Natural killer cell (primary cell): ENCODE results near the gene ESYT2. TPM values are rescaled to one million over a fixed set of nuclear protein-coding genes. Genes with fewer than 3 reads are reported as not detected.

Source experiments
- ATAC-seq, 3 donors: fragments of 150-1000 bp in 2 of 3; fragments of 200-7000 bp in 1 of 3; cut with Tn5 transposase; 1 replicate in 1 of 3; 2 replicates in 2 of 3; pipeline ENCODE4 v1.10.0; 2021; ENCODE audit warnings: mild to moderate bottlenecking in 2 of 3, moderate library complexity in 2 of 3
- DNase-seq, 2 donors: peaks; one replicate each; pipeline versions ENCODE4 v3.0.0 to v3.0.0-alpha.2; 2013 to 2021; ENCODE audit warnings: mixed read lengths in 1 of 2
- H3K27ac ChIP-seq: one replicate; pipeline ENCODE4 v1.5.1; 2013; ENCODE audit warnings: mild to moderate bottlenecking, low read length
- H3K27me3 ChIP-seq: one replicate; pipeline ENCODE4 v1.6.1; 2013; ENCODE audit warnings: low read length; ENCODE audit not compliant: control insufficient read depth, insufficient read depth
- H3K36me3 ChIP-seq: one replicate; pipeline ENCODE4 v1.6.1; 2013; ENCODE audit warnings: low read length; ENCODE audit not compliant: control insufficient read depth, insufficient read depth
- H3K4me1 ChIP-seq: one replicate; pipeline ENCODE4 v1.6.1; 2013; ENCODE audit warnings: low read length; ENCODE audit not compliant: control insufficient read depth, insufficient read depth
- H3K4me3 ChIP-seq: one replicate; pipeline ENCODE4 v1.5.1; 2013; ENCODE audit warnings: low read length
- H3K9me3 ChIP-seq: one replicate; pipeline ENCODE4 v1.6.1; 2013; ENCODE audit warnings: low read length; ENCODE audit not compliant: control insufficient read depth, insufficient read depth
- H3K27ac Mint-ChIP-seq, 2 donors: one replicate each; pipeline ENCODE4 v1.8.0; 2022; ENCODE audit warnings: mild to moderate bottlenecking in 2 of 2, mixed read lengths in 2 of 2, moderate library complexity in 1 of 2
- H3K27me3 Mint-ChIP-seq, 2 donors: one replicate each; pipeline ENCODE4 v1.8.0; 2022; ENCODE audit warnings: low read depth in 2 of 2, mixed read lengths in 2 of 2
- H3K36me3 Mint-ChIP-seq: one replicate; pipeline ENCODE4 v1.8.0; 2022; ENCODE audit warnings: mixed read lengths
- H3K4me1 Mint-ChIP-seq, 2 donors: one replicate each; pipeline ENCODE4 v1.8.0; 2022; ENCODE audit warnings: mixed read lengths in 2 of 2
- H3K4me3 Mint-ChIP-seq: one replicate; pipeline ENCODE4 v1.8.0; 2022; ENCODE audit warnings: mild to moderate bottlenecking, moderate library complexity, mixed read lengths
- H3K9me3 Mint-ChIP-seq, 2 donors: one replicate each; pipeline ENCODE4 v1.8.0; 2022; ENCODE audit warnings: mixed read lengths in 2 of 2
- WGBS: methylation state at CpG from one replicate; pipeline ENCODE4 v1.1.7; 2013; ENCODE audit warnings: missing lambda C conversion rate; ENCODE audit not compliant: insufficient coverage; 5-methylcytosine and 5-hydroxymethylcytosine counted together
- intact Hi-C: fragments of 100-400 bp; cut with micrococcal nuclease; formaldehyde crosslinking; loops from one replicate; pipeline ENCODE4 v1.14.2; 2022
- total RNA-seq, 4 donors: library from RNA; stranded (reverse); fragments of 120-200 nt in 1 of 4; gene quantifications; one replicate each; pipeline versions ENCODE4 v1.2.3 to v1.2.4, GENCODE V29; 2013 to 2022
- TF ChIP-seq, protein P1 (sequence below): fragments of 200-600 bp; IDR thresholded peaks from one replicate; pipeline ENCODE4 v1.8.0; 2022; ENCODE audit warnings: antibody characterized with exemption

ESYT2 gene
- total RNA-seq, 3 donors from 2014 or later (not counting 1 experiment from before 2014, with no cell fraction given), result 137 to 163 (median 160) TPM

- intact Hi-C loops, result loop anchor here (5.0 kb wide), 1 partner anchor 44 kb away; no protein-coding TSS in a partner anchor
- DNase-seq, result no peak
- ATAC-seq, result no peak
- 75% methylated on average over 15 of the region's 15 CpGs for WGBS
- peak overlapping the region; percentile 21 for H3K4me3 Mint-ChIP-seq
- no peaks in the 10 kb centered on the region for H3K36me3 ChIP-seq
- H3K27me3 ChIP-seq, result no peaks in the 10 kb centered on the region
- H3K4me1 ChIP-seq, result peaks cover 20% of the 10 kb centered on the region
- no peaks in the 10 kb centered on the region for H3K9me3 Mint-ChIP-seq
- no peaks in the 10 kb centered on the region for H3K36me3 Mint-ChIP-seq
- H3K27ac Mint-ChIP-seq, result no peak overlapping the region
- H3K4me1 Mint-ChIP-seq, result peaks cover 41 to 43% of the 10 kb centered on the region in 2 donors
- no peak overlapping the region for H3K27ac ChIP-seq
- no peaks in the 10 kb centered on the region for H3K27me3 Mint-ChIP-seq
- H3K4me3 ChIP-seq, result no peak overlapping the region
- H3K9me3 ChIP-seq, result no peaks in the 10 kb centered on the region
- TF ChIP-seq, protein P1, sequence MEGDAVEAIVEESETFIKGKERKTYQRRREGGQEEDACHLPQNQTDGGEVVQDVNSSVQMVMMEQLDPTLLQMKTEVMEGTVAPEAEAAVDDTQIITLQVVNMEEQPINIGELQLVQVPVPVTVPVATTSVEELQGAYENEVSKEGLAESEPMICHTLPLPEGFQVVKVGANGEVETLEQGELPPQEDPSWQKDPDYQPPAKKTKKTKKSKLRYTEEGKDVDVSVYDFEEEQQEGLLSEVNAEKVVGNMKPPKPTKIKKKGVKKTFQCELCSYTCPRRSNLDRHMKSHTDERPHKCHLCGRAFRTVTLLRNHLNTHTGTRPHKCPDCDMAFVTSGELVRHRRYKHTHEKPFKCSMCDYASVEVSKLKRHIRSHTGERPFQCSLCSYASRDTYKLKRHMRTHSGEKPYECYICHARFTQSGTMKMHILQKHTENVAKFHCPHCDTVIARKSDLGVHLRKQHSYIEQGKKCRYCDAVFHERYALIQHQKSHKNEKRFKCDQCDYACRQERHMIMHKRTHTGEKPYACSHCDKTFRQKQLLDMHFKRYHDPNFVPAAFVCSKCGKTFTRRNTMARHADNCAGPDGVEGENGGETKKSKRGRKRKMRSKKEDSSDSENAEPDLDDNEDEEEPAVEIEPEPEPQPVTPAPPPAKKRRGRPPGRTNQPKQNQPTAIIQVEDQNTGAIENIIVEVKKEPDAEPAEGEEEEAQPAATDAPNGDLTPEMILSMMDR, result no peak
Observed at GRCh38 chr7:158861004-158861787, 31.9 kb upstream of the ESYT2 start.

DNA sequence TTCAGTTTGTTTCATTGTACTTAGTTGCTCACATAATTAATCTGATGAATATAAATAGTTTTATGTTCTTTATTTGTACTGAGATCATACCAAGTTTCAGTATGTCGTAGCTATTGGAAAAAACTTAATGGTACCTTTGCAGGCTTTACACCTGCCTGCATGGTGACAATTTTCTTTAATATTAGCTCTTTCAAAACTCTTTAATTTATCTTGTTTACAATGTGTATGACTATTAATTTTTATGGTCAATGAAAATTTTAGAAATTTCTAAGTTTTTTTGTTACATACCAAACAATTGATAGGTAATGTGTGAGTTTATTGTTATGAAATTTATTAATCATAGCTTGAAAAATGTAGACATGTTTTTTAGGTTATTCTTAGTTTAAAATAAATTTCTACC is 31.1 kb upstream of the ESYT2 start:
- H3K4me1 Mint-ChIP-seq, result peaks cover 40 to 44% of the 10 kb centered on the region in 2 donors
- intact Hi-C loops, result loop anchor here (5.0 kb wide), 1 partner anchor 43 kb away; no protein-coding TSS in a partner anchor

DNA sequence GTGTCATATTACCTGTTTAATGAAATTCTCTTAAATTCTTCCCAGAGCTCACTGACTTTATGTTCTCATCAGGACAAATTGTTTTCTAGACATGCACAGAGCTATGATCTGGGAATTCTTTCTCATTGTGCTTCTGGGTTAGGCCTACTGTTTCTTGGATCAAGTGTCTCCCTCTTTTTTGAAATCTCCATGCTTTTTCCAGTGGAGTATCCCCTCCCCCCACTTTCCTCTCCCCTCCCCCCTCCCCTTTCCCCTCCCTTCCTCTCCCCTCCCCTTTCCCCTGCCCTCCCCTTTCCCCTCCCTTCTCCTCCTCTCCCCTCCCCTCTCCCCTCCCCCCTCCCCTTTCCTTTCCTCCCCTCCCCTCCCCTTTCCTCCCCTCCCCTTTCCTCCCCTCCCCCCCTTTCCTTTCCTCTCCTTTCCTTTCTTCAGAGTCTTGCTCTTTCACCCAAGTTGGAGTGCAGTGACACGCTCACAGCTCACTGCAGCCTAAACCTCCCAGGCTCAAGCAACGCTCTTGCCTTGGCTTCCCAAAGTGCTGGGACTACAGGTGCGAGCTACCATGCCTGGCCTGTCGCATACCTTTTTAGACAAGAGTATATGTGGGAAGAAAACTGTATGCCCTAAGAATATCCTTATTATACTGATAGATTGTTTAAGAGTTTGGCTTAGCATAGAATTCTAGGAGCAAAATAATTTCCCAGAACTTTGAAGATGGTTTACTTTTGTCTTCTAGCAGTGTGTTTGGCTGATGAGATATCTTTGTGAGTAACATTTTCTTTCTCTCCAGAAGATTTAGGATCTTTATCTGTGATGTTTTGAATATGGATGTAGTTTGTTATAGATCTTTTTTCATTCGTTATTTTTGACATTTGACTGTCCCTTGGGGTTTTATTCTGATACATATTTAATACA is 29.5 kb upstream of the ESYT2 start:
- H3K4me1 ChIP-seq, result peaks cover 10% of the 10 kb centered on the region
- intact Hi-C loops, result no loop called here
- no peaks in the 10 kb centered on the region for H3K36me3 Mint-ChIP-seq
- DNase-seq, result peak in 1 of 2 donors; percentile 24
- 100% methylated on average over 3 of the region's 5 CpGs for WGBS
- H3K27me3 Mint-ChIP-seq, result no peaks in the 10 kb centered on the region
- H3K4me3 Mint-ChIP-seq, result peak overlapping the region; percentile 88
- no peaks in the 10 kb centered on the region for H3K9me3 Mint-ChIP-seq
- TF ChIP-seq, protein P1, result no peak
- H3K27ac ChIP-seq, result no peak overlapping the region
- H3K4me3 ChIP-seq, result no peak overlapping the region
- peak overlapping the region in 1 of 2 donors; percentile 91 for H3K27ac Mint-ChIP-seq
- no peaks in the 10 kb centered on the region for H3K9me3 ChIP-seq
- ATAC-seq, result no peak
- peaks cover 24 to 34% of the 10 kb centered on the region in 2 donors for H3K4me1 Mint-ChIP-seq
- H3K36me3 ChIP-seq, result no peaks in the 10 kb centered on the region
- no peaks in the 10 kb centered on the region for H3K27me3 ChIP-seq

More for the DNA sequence above, 31.1 kb upstream of the ESYT2 start:
- Histone ChIP-seq H3K4me1 (peaks cover 21% of the 10 kb centered on the region), H3K36me3 (no peaks in the 10 kb centered on the region), H3K4me3 (no peak overlapping the region), H3K9me3 (no peaks in the 10 kb centered on the region), H3K27me3 (no peaks in the 10 kb centered on the region), H3K27ac (no peak overlapping the region)
- Mint-ChIP-seq H3K36me3 (no peaks in the 10 kb centered on the region), H3K9me3 (no peaks in the 10 kb centered on the region), H3K4me3 (no peak overlapping the region), H3K27ac (no peak overlapping the region), H3K27me3 (no peaks in the 10 kb centered on the region)
- ATAC-seq, result no peak
- DNase-seq, result no peak
- TF ChIP-seq, protein P1, result no peak
- WGBS, result 100% methylated on average over 1 of the region's 1 CpG
